ENCODE data around the gene TMEM14C.

Gene TMEM14C

GRCh38 chr6:10682355-10682988 is 40.4 kb upstream of the TMEM14C start:
- Histone ChIP-seq H2AFZ (ENCODE audit: low read depth) (no peak overlapping the region), H3K36me3 (ENCODE audit: insufficient read depth) (no peaks in the 10 kb centered on the region), H3K4me1 (ENCODE audit: low read depth, poor library complexity, severe bottlenecking) (no peaks in the 10 kb centered on the region), H3K4me2 (no peak overlapping the region), H3K27ac (no peak overlapping the region), H3K27me3 (ENCODE audit: insufficient read depth, low read depth) (no peaks in the 10 kb centered on the region), H4K20me1 (ENCODE audit: insufficient read depth) (no peaks in the 10 kb centered on the region), H3K79me2 (ENCODE audit: insufficient read depth, low read depth) (no peaks in the 10 kb centered on the region), H3K4me3 (IDR thresholded peaks at IDR 0.05; ENCODE audit: insufficient read depth, low read depth, low read length) (no peak overlapping the region), H3K9ac (no peak overlapping the region)
- no peak for TF ChIP-seq CTCF (conservative IDR thresholded peaks at IDR 0.05; ENCODE audit: low read depth, low read length)

GRCh38 chr6:10684618-10685017 is 38.3 kb upstream of the TMEM14C start:
- Histone ChIP-seq H3K79me2 (ENCODE audit: insufficient read depth, low read depth) (no peaks in the 10 kb centered on the region), H3K27me3 (ENCODE audit: insufficient read depth, low read depth) (no peaks in the 10 kb centered on the region), H3K27ac (no peak overlapping the region), H3K36me3 (ENCODE audit: insufficient read depth) (no peaks in the 10 kb centered on the region), H3K4me2 (no peak overlapping the region), H3K9ac (no peak overlapping the region), H4K20me1 (ENCODE audit: insufficient read depth) (no peaks in the 10 kb centered on the region), H2AFZ (ENCODE audit: low read depth) (no peak overlapping the region), H3K4me3 (IDR thresholded peaks at IDR 0.05; ENCODE audit: insufficient read depth, low read depth, low read length) (no peak overlapping the region), H3K4me1 (ENCODE audit: low read depth, poor library complexity, severe bottlenecking) (no peaks in the 10 kb centered on the region)
- no peak for TF ChIP-seq CTCF (conservative IDR thresholded peaks at IDR 0.05; ENCODE audit: low read depth, low read length)

GRCh38 chr6:10685092-10685915 is 37.6 kb upstream of the TMEM14C start:
- H3K4me1 ChIP-seq (ENCODE audit: low read depth, poor library complexity, severe bottlenecking): no peaks in the 10 kb centered on the region
- H3K4me2 ChIP-seq: no peak overlapping the region
- H3K27ac ChIP-seq: no peak overlapping the region
- TF ChIP-seq CTCF (conservative IDR thresholded peaks at IDR 0.05; ENCODE audit: low read depth, low read length): no peak
- H4K20me1 ChIP-seq (ENCODE audit: insufficient read depth): no peaks in the 10 kb centered on the region
- H2AFZ ChIP-seq (ENCODE audit: low read depth): no peak overlapping the region
- H3K27me3 ChIP-seq (ENCODE audit: insufficient read depth, low read depth): no peaks in the 10 kb centered on the region
- H3K4me3 ChIP-seq (IDR thresholded peaks at IDR 0.05; ENCODE audit: insufficient read depth, low read depth, low read length): no peak overlapping the region
- no peaks in the 10 kb centered on the region for H3K79me2 ChIP-seq (ENCODE audit: insufficient read depth, low read depth)
- no peak overlapping the region for H3K9ac ChIP-seq
- no peaks in the 10 kb centered on the region for H3K36me3 ChIP-seq (ENCODE audit: insufficient read depth)

- no peak overlapping the region for H2AFZ ChIP-seq (ENCODE audit: low read depth)
- H3K4me1 ChIP-seq (ENCODE audit: low read depth, poor library complexity, severe bottlenecking): no peaks in the 10 kb centered on the region
- no peak overlapping the region for H3K4me2 ChIP-seq
- no peaks in the 10 kb centered on the region for H3K79me2 ChIP-seq (ENCODE audit: insufficient read depth, low read depth)
- no peaks in the 10 kb centered on the region for H3K36me3 ChIP-seq (ENCODE audit: insufficient read depth)
- H3K4me3 ChIP-seq (IDR thresholded peaks at IDR 0.05; ENCODE audit: insufficient read depth, low read depth, low read length): no peak overlapping the region
- no peak overlapping the region for H3K9ac ChIP-seq
- no peak for TF ChIP-seq CTCF (conservative IDR thresholded peaks at IDR 0.05; ENCODE audit: low read depth, low read length)
- no peaks in the 10 kb centered on the region for H4K20me1 ChIP-seq (ENCODE audit: insufficient read depth)
- no peak overlapping the region for H3K27ac ChIP-seq
- H3K27me3 ChIP-seq (ENCODE audit: insufficient read depth, low read depth): no peaks in the 10 kb centered on the region
Observed at GRCh38 chr6:10686901-10687300, 36.0 kb upstream of the TMEM14C start.
